GM21526 (cell line): Measurements from ENCODE around the gene PARP1.

Experiments
- ATAC-seq: cut with Tn5 transposase; IDR thresholded peaks from one replicate; pipeline ENCODE4 v1.9.1; 2021; ENCODE audit warnings: moderate library complexity; ENCODE audit not compliant: unreplicated experiment, low FRiP score

The PARP1 gene

DNA sequence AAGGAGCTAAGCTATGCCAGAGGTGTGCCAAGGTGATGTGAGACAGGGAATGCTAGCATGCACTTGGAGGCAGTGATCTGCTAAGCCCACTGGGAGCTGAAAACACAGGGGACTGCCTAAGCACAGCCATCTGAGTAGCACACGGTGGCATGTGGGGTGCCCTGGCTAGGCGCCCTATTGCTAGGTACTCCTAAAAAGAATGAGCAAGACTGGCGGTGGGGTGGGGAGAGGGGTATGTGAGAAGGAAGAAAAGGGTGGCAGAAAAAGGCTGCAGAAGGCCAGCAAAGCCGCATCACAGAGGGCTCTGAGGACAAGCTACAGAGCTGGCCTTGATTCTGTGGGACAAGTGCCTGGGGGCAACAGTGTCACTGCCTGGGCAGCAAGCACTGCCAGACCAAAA lies 23.9 kb downstream of the PARP1 start:
- ATAC-seq: no peak

- no peak for ATAC-seq
These were observed 25.9 kb downstream of the PARP1 start for GRCh38 chr1:226382030-226382429.

- no peak for ATAC-seq
These were observed 26.5 kb downstream of the PARP1 start for GRCh38 chr1:226381226-226381998.

GRCh38 chr1:226378071-226378470 lies 29.8 kb downstream of the PARP1 start:
- ATAC-seq: no peak

DNA sequence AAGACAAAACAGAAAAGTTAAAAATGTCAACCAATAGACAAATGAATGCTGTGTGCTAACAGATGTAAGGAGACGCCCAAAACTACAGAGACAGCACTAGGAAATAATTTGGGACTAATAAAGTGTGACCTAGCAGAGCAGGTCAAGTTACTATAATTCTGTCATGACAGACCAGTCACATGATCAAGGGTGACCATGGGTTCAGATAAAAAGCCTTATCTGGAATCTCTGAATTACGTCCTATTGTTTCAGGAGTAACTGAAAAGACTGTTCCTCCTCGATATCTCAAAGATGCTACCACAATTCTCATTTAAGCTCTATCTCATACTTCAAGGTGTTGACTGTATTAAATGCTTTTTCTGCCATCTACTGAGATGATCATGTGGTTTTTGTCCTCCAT lies 31.6 kb downstream of the PARP1 start:
- no peak for ATAC-seq

DNA sequence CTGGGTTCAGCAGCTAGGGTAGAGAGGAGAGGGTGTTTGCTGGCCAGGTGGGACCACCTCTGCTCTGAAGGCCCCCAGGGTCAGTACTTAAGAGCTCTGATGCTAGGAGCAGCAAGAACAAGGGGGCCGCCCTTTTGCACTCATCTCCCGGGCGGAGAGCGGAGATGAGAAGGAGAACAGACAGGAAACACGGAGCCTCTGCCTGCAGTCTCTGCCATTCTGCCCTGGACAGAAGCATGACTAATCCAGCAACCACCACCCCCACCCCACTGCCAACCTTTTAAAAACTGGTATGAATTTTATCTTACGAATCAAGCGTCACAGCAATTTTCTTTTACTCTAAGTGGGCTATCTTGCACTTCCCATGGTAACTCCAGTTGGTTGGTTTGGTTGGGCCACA lies 34.5 kb downstream of the PARP1 start:
- no peak for ATAC-seq

DNA sequence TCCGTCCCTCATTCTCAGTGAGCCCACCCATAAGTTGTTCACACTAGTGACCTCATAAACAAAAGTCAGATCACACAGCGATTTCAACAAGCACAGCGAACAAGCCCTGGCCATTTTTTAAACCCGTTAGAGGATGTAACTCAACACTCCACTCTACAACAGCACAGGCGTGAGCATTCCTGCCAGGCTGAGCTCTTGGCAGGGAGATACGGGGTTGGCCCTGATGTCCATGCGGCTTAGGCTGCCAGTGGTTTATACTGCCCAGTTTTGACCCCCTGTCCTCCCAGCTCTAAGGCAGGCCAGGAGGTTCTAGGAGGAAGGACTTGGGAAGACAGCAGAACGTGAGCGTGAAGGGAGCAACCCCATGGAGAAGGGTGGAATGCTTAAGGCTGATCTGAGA lies 35.0 kb downstream of the PARP1 start:
- ATAC-seq: no peak

DNA sequence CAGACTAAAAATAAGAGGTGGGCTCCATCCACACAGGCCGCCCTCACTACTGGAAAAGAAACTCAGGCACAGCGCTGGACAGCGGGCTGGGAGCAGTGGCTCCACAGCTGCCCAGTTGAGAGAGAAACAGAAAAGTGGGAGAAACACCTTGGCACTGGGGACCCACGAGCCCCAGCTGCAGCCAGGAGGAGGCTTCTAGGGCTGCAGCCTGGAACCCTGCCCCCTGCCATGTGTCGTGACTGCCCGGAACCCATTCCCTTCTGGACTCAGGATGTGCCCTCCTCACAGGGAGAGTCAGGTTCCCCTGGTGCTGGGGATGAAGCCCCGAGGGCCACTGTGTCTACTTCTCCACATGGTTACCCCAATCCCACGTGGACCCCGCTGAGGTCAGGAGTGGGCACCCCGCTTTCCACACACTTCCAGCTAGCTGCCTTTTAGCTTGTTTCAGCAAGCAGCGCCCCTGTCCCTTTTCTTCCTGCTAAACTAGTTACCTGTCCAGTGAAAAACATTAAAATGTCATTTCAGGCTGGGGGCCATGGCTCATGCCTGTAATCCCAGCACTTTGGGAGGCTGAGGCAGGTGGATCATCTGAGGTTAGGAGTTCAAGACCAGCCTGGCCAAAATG lies 35.9 kb downstream of the PARP1 start:
- ATAC-seq: no peak

DNA sequence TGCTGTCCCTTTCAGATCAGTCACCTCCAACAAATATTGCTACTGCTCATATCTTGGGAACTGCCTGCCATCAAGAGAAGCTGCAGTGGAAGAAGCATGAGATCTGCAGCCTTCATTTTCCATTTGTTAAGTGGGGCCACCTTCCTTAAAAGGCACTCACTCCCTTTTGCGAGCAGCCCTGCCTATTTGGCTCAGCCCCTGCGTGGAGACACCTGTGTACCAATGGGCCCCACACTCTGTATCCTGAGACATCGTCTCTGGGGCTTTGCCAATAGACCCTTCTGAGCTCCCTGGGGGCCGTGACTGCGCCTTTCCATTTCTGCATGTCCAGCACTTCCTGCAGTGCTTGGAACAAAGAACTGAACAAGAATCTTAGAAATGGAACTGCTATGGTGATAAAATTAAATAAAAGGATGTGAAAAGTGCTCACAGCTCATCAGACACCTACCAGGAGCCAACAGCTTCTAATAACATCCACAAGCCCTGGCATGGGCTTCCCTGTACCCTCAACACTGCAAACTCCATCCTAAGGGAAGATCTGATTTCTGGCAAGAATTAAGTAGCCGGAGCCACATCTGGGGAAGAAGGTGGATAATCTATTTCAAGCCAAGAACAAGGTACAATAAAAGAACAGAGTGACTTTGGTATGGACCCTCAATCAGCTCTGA lies 36.7 kb downstream of the PARP1 start:
- ATAC-seq: no peak

- ATAC-seq: no peak
These were observed 37.6 kb downstream of the PARP1 start for GRCh38 chr1:226370144-226370923.

GRCh38 chr1:226369110-226369509 lies 38.8 kb downstream of the PARP1 start:
- no peak for ATAC-seq

GRCh38 chr1:226366290-226366689 lies 41.6 kb downstream of the PARP1 start:
- no peak for ATAC-seq

GRCh38 chr1:226365831-226366231 lies 42.1 kb downstream of the PARP1 start:
- no peak for ATAC-seq

DNA sequence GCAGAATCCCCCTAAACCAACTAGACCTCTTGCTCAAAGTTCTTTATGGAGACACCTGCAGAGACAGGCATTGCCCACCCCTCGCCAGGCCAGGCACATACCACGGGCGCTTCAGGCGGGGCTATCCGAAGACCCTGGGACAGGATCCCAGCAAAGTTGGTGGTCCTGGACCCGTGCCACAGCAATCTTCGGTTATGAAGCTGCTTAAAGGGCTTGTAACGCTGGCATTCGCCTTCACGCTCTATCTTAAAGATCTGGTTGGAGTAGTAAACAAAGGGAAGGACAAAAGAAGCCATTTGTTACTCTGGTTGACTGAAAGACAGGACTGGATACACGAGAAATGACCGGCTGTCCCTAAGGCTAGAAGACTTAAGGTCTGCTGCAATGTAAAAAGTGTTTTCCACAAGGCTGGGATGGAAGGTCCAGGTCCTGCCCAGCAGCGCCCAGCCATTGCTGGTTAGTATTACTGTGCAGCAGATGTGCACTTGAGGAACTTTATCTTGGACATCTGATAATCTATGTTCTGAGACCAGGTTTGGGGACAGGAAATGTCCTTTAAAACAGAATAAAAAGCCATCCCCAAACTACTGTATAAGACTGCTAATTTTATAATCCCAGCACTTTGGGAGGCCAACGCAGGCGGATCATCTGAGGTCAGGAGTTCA lies 42.9 kb downstream of the PARP1 start:
- no peak for ATAC-seq

DNA sequence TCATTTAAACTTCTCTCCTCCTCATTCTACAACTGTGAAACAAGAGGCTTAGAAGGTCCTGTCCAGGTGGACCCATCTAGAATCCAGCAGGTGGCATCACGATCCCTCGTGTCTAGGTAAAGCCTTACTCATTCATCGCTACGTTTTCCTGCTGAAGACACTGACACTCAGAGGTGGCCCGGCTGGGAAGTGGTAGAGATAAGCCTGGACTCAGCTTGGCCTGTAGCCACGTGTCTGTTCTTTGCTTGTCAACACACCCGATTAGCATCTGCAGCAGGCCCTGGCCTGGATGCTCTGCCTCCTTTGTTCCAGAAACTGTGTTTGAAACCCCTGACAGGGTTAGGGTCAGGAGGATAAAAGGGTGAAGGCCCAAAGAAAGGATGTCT lies 43.4 kb downstream of the PARP1 start:
- ATAC-seq: no peak

DNA sequence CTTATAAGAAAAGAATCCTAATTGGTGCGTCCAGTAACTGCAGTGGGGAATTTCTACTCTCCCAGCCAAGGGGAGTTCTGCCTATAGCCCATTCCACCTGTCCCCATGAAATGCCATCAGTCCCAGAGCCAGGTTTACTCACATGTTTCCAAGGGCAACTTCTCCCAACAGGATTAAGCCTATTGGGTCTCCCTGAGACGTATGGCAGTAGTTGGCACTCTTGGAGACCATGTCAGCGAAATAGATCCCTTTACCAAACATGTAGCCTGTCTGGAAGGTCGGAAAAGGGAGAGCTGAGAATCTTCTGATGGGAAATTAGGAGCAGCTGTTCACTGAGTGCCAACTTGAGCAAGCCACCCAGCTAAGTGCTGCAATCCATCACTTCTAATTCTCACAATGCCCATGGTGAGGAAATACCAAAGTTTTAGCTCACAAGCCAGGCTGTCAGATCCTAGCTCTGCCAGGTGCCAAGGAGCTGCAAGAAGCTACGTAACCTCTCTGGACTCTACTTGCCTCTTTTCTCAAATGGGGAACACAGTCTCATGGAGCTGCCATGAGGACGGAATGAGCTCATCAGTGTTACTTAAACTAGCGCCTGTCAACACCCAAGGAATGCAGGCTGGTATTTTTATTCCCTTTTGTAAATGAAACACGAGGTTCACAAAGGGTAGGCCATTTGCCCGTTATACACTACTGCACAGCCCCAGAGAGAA lies 43.9 kb downstream of the PARP1 start:
- no peak for ATAC-seq

GRCh38 chr1:226362891-226363447 lies 44.9 kb downstream of the PARP1 start:
- ATAC-seq: no peak

- no peak for ATAC-seq
These were observed 45.5 kb downstream of the PARP1 start for GRCh38 chr1:226362361-226362760.

DNA sequence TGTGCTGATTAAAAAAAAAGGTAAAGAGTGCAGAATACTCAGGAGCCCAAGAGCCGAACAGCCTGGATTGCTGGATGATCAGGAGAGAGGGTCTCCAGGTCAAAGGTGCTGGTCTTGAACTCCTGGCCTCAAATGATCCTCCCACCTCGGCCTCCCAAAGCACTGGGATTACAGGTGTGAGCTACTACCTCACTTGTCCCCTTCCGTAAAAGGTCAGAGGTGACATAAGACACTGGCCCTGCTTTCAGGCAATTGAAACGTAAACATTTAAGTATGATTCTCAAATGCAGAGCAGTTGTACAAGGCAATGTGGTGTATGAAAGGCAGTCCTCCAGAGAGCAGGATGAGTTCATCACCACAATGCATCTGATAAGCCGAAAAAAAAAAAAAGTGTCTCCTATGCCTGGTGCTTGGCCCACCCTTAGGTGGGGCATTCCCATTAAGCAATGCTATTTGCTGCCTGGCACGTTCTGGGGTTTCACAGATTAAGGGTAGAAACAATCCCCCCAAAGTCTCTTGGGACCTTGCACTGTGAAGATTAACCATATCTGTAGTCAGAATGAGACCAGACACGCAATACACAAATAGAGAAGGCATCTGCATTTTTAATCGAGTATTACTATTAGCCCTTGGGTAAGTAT lies 47.7 kb downstream of the PARP1 start:
- ATAC-seq: no peak
